ENCODE data around the gene CARD8. TPM values are rescaled to one million over a fixed set of nuclear protein-coding genes. Genes with fewer than 3 reads are reported as not detected.

Gene CARD8
- total RNA-seq, 1 experiment from 2014 or later = 17.7 TPM

DNA sequence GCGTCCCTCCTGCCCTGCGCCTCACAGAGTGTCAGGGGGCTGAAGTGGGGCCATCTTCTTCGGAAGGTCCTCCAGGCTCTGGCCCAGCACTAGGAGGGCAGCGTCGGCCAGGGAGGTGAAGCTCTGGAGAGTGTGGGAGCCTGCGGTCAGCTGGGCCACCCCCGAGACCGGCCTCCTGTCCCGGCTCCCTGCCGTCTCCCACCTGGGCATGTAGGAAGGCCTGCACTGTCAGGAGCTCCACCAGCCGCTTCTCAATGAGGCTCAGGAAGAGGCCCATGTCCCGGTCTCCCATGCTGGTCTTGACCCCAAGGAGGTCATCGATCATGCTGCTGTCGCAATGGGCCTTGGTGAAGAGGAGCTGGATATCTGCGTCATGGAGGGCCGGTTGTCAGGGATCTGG, 42.3 kb upstream of the CARD8 start:
- Mint-ChIP-seq H3K9me3 (ENCODE audit: unreplicated experiment) (no peaks in the 10 kb centered on the region), H3K4me3 (ENCODE audit: unreplicated experiment) (no peak overlapping the region), H3K27ac (ENCODE audit: unreplicated experiment) (no peak overlapping the region), H3K36me3 (ENCODE audit: insufficient read depth, unreplicated experiment) (no peaks in the 10 kb centered on the region), H3K4me1 (ENCODE audit: low read depth, unreplicated experiment) (peaks cover 13% of the 10 kb centered on the region), H3K27me3 (ENCODE audit: insufficient read depth, unreplicated experiment) (no peaks in the 10 kb centered on the region)
- BruUV-seq (replicated peaks) = no TSS peak
- POLR2A ChIA-PET = no interaction called here
- CTCF ChIA-PET = no interaction called here
- no peak for DNase-seq
- Histone ChIP-seq H3K4me3 (ENCODE audit: low read depth, low read length) (no peak overlapping the region), H3K36me3 (ENCODE audit: control insufficient read depth, insufficient read depth, low read length) (no peaks in the 10 kb centered on the region), H3K9me3 (no peaks in the 10 kb centered on the region), H3K4me1 (0 out of 2 replicates have a peak, but pooled peaks cover 6% of the 10 kb centered on the region), H3K27me3 (replicated peaks; ENCODE audit: control insufficient read depth, insufficient read depth, low read length) (no peaks in the 10 kb centered on the region)
- TF ChIP-seq, protein P1, sequence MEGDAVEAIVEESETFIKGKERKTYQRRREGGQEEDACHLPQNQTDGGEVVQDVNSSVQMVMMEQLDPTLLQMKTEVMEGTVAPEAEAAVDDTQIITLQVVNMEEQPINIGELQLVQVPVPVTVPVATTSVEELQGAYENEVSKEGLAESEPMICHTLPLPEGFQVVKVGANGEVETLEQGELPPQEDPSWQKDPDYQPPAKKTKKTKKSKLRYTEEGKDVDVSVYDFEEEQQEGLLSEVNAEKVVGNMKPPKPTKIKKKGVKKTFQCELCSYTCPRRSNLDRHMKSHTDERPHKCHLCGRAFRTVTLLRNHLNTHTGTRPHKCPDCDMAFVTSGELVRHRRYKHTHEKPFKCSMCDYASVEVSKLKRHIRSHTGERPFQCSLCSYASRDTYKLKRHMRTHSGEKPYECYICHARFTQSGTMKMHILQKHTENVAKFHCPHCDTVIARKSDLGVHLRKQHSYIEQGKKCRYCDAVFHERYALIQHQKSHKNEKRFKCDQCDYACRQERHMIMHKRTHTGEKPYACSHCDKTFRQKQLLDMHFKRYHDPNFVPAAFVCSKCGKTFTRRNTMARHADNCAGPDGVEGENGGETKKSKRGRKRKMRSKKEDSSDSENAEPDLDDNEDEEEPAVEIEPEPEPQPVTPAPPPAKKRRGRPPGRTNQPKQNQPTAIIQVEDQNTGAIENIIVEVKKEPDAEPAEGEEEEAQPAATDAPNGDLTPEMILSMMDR (IDR thresholded peaks at IDR 0.05; ENCODE audit: insufficient read depth in 1 of 2, low read depth in 1 of 2, low read length in 1 of 2, severe bottlenecking in 1 of 2, unreplicated experiment in 1 of 2) = no peak
- intact Hi-C loops (cut with micrococcal nuclease; ENCODE audit: unreplicated experiment) = no loop called here

DNA sequence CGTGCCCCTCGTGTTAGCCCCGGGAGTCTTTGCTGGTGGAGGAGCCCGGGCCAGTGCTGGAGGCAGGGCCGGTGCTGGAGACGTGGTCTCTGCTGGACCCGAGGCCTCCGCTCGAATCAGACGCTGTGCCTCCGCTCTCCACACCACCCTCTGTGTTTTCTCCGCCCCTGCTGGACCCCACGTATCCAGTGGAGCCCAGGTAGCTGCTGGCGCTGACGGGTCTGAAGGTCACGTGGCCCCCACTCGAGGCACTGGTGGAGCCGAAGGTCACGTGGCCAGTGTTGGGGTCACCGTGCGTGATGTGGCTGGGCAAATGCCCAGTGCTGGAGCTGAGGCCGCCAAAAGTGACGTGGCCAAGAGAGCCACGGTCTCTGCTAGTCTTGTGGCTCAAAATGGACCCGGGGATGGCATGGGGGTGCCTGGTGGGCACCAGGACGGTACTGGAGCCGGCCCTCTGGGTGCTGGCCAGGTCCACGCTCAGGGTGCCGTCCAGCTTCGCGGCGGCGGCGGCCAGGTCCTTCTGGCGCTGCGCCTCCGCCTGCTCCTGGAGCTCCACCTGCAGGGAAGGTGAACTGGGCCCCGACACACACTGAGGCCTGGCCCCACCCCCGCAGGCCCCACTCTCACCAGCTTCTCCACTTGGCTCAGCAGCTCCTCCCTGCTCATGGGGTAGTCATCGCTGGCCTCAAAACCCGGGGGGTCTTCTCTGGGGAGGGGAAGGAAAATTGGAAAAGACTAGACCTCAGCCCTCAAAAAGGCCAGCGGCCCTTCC, 41.4 kb upstream of the CARD8 start:
- Mint-ChIP-seq H3K4me1 (ENCODE audit: low read depth, unreplicated experiment) (peaks cover 13% of the 10 kb centered on the region), H3K27me3 (ENCODE audit: insufficient read depth, unreplicated experiment) (no peaks in the 10 kb centered on the region), H3K4me3 (ENCODE audit: unreplicated experiment) (no peak overlapping the region), H3K36me3 (ENCODE audit: insufficient read depth, unreplicated experiment) (no peaks in the 10 kb centered on the region), H3K9me3 (ENCODE audit: unreplicated experiment) (no peaks in the 10 kb centered on the region), H3K27ac (ENCODE audit: unreplicated experiment) (no peak overlapping the region)
- Histone ChIP-seq H3K9me3 (no peaks in the 10 kb centered on the region), H3K27me3 (replicated peaks; ENCODE audit: control insufficient read depth, insufficient read depth, low read length) (no peaks in the 10 kb centered on the region), H3K36me3 (ENCODE audit: control insufficient read depth, insufficient read depth, low read length) (no peaks in the 10 kb centered on the region), H3K4me1 (0 out of 2 replicates have a peak, but pooled peaks cover 6% of the 10 kb centered on the region), H3K4me3 (ENCODE audit: low read depth, low read length) (no peak overlapping the region)
- BruUV-seq (replicated peaks) = no TSS peak
- ChIA-PET POLR2A (no interaction called here), CTCF (interaction anchor here (0.9 kb wide), 1 partner anchor 26 kb away, joined by 3 read pairs; no protein-coding TSS in a partner anchor)
- no peak for DNase-seq
- intact Hi-C loops (cut with micrococcal nuclease; ENCODE audit: unreplicated experiment) = no loop called here
- TF ChIP-seq, protein P1 (IDR thresholded peaks at IDR 0.05; ENCODE audit: insufficient read depth in 1 of 2, low read depth in 1 of 2, low read length in 1 of 2, severe bottlenecking in 1 of 2, unreplicated experiment in 1 of 2) = no peak

DNA sequence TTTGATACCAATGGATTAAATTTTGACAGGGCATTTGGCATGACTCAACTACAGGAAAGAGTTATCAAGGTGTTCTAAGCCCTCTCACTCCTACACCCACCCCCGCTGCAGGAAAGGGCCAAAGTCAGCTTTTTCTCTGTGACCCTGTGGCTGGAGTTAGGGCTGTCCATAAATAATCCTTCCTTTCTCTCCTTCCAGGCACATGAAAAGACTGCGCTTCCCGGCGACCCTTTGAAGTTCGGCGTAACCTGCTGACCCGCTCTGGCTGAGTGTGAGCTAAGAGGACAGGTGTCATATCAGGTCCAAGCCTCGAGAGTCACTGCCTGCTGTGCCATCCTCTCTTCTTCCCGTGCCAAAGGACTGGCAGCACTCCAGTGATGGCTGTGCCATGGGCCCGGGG, 39.7 kb upstream of the CARD8 start:
- Mint-ChIP-seq H3K27ac (ENCODE audit: unreplicated experiment) (no peak overlapping the region), H3K9me3 (ENCODE audit: unreplicated experiment) (no peaks in the 10 kb centered on the region), H3K4me3 (ENCODE audit: unreplicated experiment) (no peak overlapping the region), H3K4me1 (ENCODE audit: low read depth, unreplicated experiment) (peaks cover 13% of the 10 kb centered on the region), H3K36me3 (ENCODE audit: insufficient read depth, unreplicated experiment) (peaks cover 7% of the 10 kb centered on the region), H3K27me3 (ENCODE audit: insufficient read depth, unreplicated experiment) (no peaks in the 10 kb centered on the region)
- Histone ChIP-seq H3K36me3 (ENCODE audit: control insufficient read depth, insufficient read depth, low read length) (no peaks in the 10 kb centered on the region), H3K9me3 (no peaks in the 10 kb centered on the region), H3K4me1 (peaks cover 12% of the 10 kb centered on the region), H3K4me3 (ENCODE audit: low read depth, low read length) (no peak overlapping the region), H3K27me3 (replicated peaks; ENCODE audit: control insufficient read depth, insufficient read depth, low read length) (no peaks in the 10 kb centered on the region; the same call in 1 of the 2 replicates)
- TF ChIP-seq, protein P1 (IDR thresholded peaks at IDR 0.05; ENCODE audit: insufficient read depth in 1 of 2, low read depth in 1 of 2, low read length in 1 of 2, severe bottlenecking in 1 of 2, unreplicated experiment in 1 of 2) = no peak
- intact Hi-C loops (cut with micrococcal nuclease; ENCODE audit: unreplicated experiment) = no loop called here
- peak; percentile 36 to 59 for DNase-seq
- POLR2A ChIA-PET = no interaction called here
- no TSS peak for BruUV-seq (replicated peaks)
- CTCF ChIA-PET = interaction anchor here (0.7 to 1.5 kb wide), 3 partner anchors 14 to 38 kb away, joined by 3 read pairs; no protein-coding TSS in a partner anchor

Data from Caco-2 (cell line).